ENCODE results near the gene OSBPL5.

Gene OSBPL5

GRCh38 chr11:3057069-3057963 is 107.8 kb downstream of the OSBPL5 start, which contains the start of gene CARS1 (continued):
- TF ChIP-seq, protein P1, sequence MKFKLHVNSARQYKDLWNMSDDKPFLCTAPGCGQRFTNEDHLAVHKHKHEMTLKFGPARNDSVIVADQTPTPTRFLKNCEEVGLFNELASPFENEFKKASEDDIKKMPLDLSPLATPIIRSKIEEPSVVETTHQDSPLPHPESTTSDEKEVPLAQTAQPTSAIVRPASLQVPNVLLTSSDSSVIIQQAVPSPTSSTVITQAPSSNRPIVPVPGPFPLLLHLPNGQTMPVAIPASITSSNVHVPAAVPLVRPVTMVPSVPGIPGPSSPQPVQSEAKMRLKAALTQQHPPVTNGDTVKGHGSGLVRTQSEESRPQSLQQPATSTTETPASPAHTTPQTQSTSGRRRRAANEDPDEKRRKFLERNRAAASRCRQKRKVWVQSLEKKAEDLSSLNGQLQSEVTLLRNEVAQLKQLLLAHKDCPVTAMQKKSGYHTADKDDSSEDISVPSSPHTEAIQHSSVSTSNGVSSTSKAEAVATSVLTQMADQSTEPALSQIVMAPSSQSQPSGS (tag by site-specific recombination; IDR thresholded peaks at IDR 0.05; ENCODE audit: low read depth): 0 out of 2 replicates have a peak, but pooled peaks have one; percentile 6
- no peak for TF ChIP-seq GFI1B (tag by site-specific recombination; IDR thresholded peaks at IDR 0.05)
- TF ChIP-seq ZNF629 (tag by site-specific recombination; IDR thresholded peaks at IDR 0.05): peak; percentile 50; the same call in 1 of the 2 replicates
- no peak for TF ChIP-seq ZNF768 (tag by site-specific recombination; IDR thresholded peaks at IDR 0.05)
- TF ChIP-seq ZBTB48 (tag by site-specific recombination; IDR thresholded peaks at IDR 0.05): peak; percentile 88
- TF ChIP-seq ZXDB (tag by site-specific recombination; IDR thresholded peaks at IDR 0.05): peak; percentile 95
- peak; percentile 77 for TF ChIP-seq ZNF423 (tag by site-specific recombination; IDR thresholded peaks at IDR 0.05)
- no peak for TF ChIP-seq ZNF701 (tag by site-specific recombination; IDR thresholded peaks at IDR 0.05)
- TF ChIP-seq, protein P2, sequence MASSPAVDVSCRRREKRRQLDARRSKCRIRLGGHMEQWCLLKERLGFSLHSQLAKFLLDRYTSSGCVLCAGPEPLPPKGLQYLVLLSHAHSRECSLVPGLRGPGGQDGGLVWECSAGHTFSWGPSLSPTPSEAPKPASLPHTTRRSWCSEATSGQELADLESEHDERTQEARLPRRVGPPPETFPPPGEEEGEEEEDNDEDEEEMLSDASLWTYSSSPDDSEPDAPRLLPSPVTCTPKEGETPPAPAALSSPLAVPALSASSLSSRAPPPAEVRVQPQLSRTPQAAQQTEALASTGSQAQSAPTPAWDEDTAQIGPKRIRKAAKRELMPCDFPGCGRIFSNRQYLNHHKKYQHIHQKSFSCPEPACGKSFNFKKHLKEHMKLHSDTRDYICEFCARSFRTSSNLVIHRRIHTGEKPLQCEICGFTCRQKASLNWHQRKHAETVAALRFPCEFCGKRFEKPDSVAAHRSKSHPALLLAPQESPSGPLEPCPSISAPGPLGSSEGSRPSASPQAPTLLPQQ (tag by site-specific recombination; IDR thresholded peaks at IDR 0.05): peak; percentile 59
- TF ChIP-seq ZNF596 (tag by site-specific recombination; IDR thresholded peaks at IDR 0.05): no peak
- TF ChIP-seq ZNF626 (tag by site-specific recombination; IDR thresholded peaks at IDR 0.05): no peak
- 0 out of 2 replicates have a peak, but pooled peaks have one; percentile 8 for TF ChIP-seq WT1 (tag by site-specific recombination; IDR thresholded peaks at IDR 0.05)
- peak; percentile 71; the same call in 1 of the 2 replicates for TF ChIP-seq ZNF449 (tag by site-specific recombination; IDR thresholded peaks at IDR 0.05)
- 0 out of 2 replicates have a peak, but pooled peaks have one; percentile 35 for TF ChIP-seq KLF17 (tag by site-specific recombination; IDR thresholded peaks at IDR 0.05)
- TF ChIP-seq, protein P3, sequence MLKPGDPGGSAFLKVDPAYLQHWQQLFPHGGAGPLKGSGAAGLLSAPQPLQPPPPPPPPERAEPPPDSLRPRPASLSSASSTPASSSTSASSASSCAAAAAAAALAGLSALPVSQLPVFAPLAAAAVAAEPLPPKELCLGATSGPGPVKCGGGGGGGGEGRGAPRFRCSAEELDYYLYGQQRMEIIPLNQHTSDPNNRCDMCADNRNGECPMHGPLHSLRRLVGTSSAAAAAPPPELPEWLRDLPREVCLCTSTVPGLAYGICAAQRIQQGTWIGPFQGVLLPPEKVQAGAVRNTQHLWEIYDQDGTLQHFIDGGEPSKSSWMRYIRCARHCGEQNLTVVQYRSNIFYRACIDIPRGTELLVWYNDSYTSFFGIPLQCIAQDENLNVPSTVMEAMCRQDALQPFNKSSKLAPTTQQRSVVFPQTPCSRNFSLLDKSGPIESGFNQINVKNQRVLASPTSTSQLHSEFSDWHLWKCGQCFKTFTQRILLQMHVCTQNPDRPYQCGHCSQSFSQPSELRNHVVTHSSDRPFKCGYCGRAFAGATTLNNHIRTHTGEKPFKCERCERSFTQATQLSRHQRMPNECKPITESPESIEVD (tag by site-specific recombination; IDR thresholded peaks at IDR 0.05): no peak
- TF ChIP-seq ZFP69B (tag by site-specific recombination; IDR thresholded peaks at IDR 0.05): peak; percentile 50; the same call in 1 of the 2 replicates
- TF ChIP-seq ZNF155 (tag by site-specific recombination; IDR thresholded peaks at IDR 0.05): no peak
- TF ChIP-seq ZSCAN30 (tag by site-specific recombination; IDR thresholded peaks at IDR 0.05): peak; percentile 42; the same call in 1 of the 2 replicates
- peak; percentile 68 for TF ChIP-seq IKZF3 (tag by site-specific recombination; IDR thresholded peaks at IDR 0.05)
- TF ChIP-seq ZFP3 (tag by site-specific recombination; IDR thresholded peaks at IDR 0.05; ENCODE audit: low read depth): no peak
- peak; percentile 51; the same call in 1 of the 2 replicates for TF ChIP-seq KLF10 (tag by site-specific recombination; IDR thresholded peaks at IDR 0.05)
- TF ChIP-seq ZBTB20 (tag by site-specific recombination; IDR thresholded peaks at IDR 0.05): peak; percentile 45; the same call in 1 of the 2 replicates
- peak; percentile 80 for TF ChIP-seq ZNF335 (tag by site-specific recombination; conservative IDR thresholded peaks at IDR 0.05)
- TF ChIP-seq ZNF341 (tag by site-specific recombination; IDR thresholded peaks at IDR 0.05; ENCODE audit: low read depth): peak; percentile 58; the same call in 1 of the 2 replicates
- TF ChIP-seq ZNF16 (tag by site-specific recombination; IDR thresholded peaks at IDR 0.05; ENCODE audit: low read depth): no peak
- TF ChIP-seq ZBTB8A (tag by site-specific recombination; IDR thresholded peaks at IDR 0.05): peak; percentile 95
- no peak for TF ChIP-seq ZNF202 (tag by site-specific recombination; IDR thresholded peaks at IDR 0.05; ENCODE audit: borderline replicate concordance)

All from HEK293 (cell line).